HUES64 (cell line): ENCODE measurements around the gene FOXJ3.
"Not testable (repeated sequence)": the region's sequence is repeated elsewhere in the genome, so short reads cannot be mapped to it uniquely, and the experiment has no call there.

Experiments
- H3K27ac ChIP-seq: 2 replicates; pipeline ENCODE4 v1.7.0; 2013; ENCODE audit warnings: low read depth, low read length, inconsistent platforms
- H3K27me3 ChIP-seq: 2 replicates; pipeline ENCODE4 v1.6.1; 2013; ENCODE audit warnings: mild to moderate bottlenecking, low read length; ENCODE audit not compliant: insufficient read depth
- H3K36me3 ChIP-seq: 2 replicates; pipeline ENCODE4 v1.6.1; 2013; ENCODE audit warnings: mild to moderate bottlenecking, low read length; ENCODE audit not compliant: insufficient read depth
- H3K4me1 ChIP-seq: 2 replicates; pipeline ENCODE4 v1.6.1; 2013; ENCODE audit warnings: mild to moderate bottlenecking, low read length, moderate library complexity; ENCODE audit not compliant: insufficient read depth
- H3K4me3 ChIP-seq: 2 replicates; pipeline ENCODE4 v1.5.1; 2013; ENCODE audit warnings: mild to moderate bottlenecking, low read length, moderate library complexity
- H3K9ac ChIP-seq: 2 replicates; pipeline ENCODE4 v1.6.1; 2013; ENCODE audit warnings: mild to moderate bottlenecking, low read depth, low read length
- H3K9me3 ChIP-seq: 2 replicates; pipeline ENCODE4 v1.6.1; 2013; ENCODE audit warnings: low read depth, low read length; ENCODE audit not compliant: insufficient read depth
- WGBS: fragments of 150-250, 120-280 bp; methylation state at CpG from one replicate; pipeline ENCODE4 v1.1.7; 2013; ENCODE audit warnings: missing lambda C conversion rate; 5-methylcytosine and 5-hydroxymethylcytosine counted together

The FOXJ3 gene

DNA sequence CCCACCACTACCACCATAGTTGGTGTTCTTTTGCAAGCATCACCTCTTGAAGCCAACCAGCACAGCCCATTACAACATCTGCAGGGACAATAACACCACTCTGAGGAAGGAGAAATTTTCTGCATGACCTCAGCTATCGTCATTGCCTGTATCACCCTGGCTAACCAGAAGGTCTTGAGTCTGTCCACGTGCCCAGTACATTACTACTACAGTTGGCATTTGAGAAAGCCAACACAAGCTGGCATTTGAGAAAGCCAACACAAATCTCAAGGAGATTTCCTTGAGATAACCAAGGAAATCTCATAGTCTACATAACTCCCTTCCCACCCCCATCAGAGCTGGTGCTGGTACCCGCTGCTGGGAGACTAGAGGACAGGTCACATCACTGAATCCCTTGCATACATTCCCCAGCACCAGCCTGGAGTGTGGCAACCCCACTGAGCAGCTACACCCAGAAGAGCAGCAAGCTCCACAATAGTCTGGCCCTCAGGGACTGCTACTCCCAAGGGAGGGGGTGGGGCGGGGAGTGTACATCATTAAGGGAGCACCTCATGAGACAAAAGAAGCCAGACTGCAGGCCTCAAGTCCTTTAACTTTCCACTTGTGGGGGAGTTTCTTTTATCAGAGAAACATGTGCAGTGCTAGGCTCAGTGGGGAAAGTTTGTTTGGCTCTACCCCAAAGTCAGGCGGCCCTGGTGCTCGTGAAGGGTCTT, 124.5 kb downstream of the FOXJ3 start:
- no peak overlapping the region for H3K9ac ChIP-seq
- H3K27me3 ChIP-seq = no peaks in the 10 kb centered on the region
- H3K9me3 ChIP-seq = no peaks in the 10 kb centered on the region
- 97% methylated on average over 6 of the region's 6 CpGs for WGBS
- no peak overlapping the region for H3K4me3 ChIP-seq
- peaks cover 5% of the 10 kb centered on the region; the same call in 1 of the 2 replicates for H3K36me3 ChIP-seq
- H3K27ac ChIP-seq = no peak overlapping the region
- peaks cover 13% of the 10 kb centered on the region; the same call in 1 of the 2 replicates for H3K4me1 ChIP-seq

DNA sequence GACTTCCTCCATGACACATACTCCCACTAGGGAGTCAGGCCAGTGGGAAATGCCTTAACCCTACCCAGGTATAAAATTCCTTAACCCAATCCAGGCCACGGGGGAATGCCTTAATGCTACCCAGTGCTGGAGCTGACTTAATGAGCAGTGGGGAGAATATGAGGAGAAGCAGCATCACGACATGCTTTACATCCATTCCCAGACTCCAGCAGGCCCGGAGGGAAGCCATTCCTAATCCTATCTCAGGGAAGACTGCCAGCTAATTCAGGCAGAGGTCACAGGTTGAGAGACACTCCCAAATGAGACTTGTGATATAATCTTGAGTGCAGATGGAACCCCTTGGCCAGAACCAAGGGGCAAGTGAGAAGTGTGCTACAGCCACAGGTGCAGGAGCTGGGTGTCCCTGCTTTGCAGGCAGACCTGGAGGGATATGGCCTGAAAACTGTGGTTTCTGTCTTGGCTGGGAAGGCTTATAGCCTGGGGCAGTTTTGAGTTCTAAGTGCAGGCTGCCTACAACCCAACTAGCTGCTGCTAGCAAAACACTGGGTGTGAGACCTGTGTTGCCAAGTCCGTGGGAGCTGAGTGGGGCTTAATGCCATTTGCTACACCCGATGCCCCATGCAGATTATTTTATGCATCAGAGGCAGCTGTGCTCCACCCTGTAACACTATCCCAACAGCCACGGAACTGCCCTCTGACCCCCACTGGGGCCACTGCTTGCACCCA, 125.3 kb downstream of the FOXJ3 start:
- Histone ChIP-seq H3K9me3 (no peaks in the 10 kb centered on the region), H3K36me3 (peaks cover 12% of the 10 kb centered on the region; the same call in 1 of the 2 replicates), H3K27me3 (no peaks in the 10 kb centered on the region), H3K9ac (no peak overlapping the region), H3K4me1 (peaks cover 13% of the 10 kb centered on the region; the same call in 1 of the 2 replicates), H3K4me3 (no peak overlapping the region), H3K27ac (no peak overlapping the region)
- WGBS = 89% methylated on average over 6 of the region's 6 CpGs

DNA sequence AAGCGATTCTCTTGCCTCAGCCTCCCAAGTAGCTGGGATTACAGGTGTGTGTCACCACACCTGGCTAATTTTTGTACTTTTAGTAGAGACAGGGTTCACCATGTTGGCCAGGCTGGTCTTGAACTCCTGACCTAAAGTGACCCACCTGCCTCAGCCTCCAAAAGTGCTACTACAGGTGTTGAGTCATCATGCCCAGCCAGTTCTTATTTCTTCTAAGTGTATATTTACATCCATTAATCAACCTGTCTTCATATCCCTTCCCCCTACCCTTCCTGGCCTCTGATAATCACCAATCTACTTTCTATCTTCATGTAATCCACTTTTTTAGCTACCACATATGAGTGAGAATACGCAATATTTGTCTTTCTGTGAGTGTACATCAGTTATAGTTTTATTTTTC, 128.1 kb downstream of the FOXJ3 start:
- not testable (repeated sequence) for H3K9me3 ChIP-seq, H3K4me1 ChIP-seq, H3K27ac ChIP-seq, H3K9ac ChIP-seq, H3K4me3 ChIP-seq, H3K27me3 ChIP-seq
- H3K36me3 ChIP-seq = peaks cover 19% of the 10 kb centered on the region
- 100% methylated on average over 2 of the region's 2 CpGs for WGBS

DNA sequence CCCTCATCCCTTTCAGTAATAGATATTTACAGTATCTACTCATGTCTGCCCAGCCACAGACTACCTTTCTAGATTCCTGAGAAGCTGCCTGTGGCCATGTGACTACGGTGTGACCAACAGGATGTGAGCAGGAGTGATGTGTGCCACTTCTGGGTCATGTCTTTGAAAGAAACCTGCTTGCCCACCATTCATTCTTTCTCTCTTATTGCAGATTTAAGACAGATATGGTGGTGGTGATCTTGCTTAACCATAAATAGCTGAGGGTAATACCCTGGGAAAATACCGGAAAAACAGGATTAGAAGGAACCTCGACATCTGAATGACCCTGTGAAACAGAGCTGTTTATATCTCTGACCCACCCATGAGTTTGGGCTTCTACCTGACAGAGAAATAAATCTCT, 128.9 kb downstream of the FOXJ3 start:
- H3K36me3 ChIP-seq = peaks cover 19% of the 10 kb centered on the region
- 96% methylated on average over 3 of the region's 3 CpGs for WGBS
- no peak overlapping the region for H3K27ac ChIP-seq
- no peak overlapping the region for H3K9ac ChIP-seq
- no peaks in the 10 kb centered on the region for H3K4me1 ChIP-seq
- no peaks in the 10 kb centered on the region for H3K27me3 ChIP-seq
- H3K9me3 ChIP-seq = no peaks in the 10 kb centered on the region
- H3K4me3 ChIP-seq = no peak overlapping the region

DNA sequence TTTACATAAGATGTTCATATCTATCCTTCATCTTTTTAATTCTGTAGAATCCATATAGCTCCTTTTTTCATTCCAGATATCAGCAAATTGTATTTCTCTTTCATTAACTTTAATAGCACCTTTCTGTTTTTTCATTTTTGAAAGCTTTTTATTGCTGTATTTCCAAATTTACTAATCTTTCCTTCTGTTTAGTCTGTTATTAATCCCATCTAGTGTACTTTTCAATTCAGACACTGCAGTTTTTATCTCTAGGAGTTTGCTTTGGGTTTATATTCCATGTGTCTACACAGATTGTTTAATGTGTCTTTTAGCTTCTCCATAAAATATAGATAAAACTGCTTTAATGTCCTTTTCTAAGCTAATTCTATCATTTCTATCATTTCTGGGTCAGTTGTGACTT, 133.0 kb downstream of the FOXJ3 start:
- H3K27me3 ChIP-seq = no peaks in the 10 kb centered on the region
- H3K9ac ChIP-seq = no peak overlapping the region
- H3K36me3 ChIP-seq = peaks cover 46% of the 10 kb centered on the region
- H3K9me3 ChIP-seq = no peaks in the 10 kb centered on the region
- no peak overlapping the region for H3K27ac ChIP-seq
- no peak overlapping the region for H3K4me3 ChIP-seq
- H3K4me1 ChIP-seq = no peaks in the 10 kb centered on the region

DNA sequence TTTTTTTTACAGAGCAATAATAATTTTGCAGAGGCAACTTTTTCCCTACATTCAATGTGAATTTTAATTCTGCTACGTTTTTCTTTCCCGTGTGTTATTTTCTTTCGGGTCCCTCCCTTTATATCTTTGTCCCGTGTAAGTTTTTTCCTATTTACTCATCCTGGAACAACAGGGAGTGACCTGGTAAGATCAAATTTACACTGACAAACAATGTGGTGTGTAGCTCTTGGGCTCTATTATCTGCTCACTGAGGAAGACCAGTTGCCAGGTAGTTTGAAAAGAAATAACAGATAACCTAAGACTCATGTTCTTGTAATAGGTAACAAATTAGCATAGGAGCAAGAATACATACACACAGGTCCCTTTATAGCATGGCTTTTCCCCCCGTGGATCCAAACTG, 136.8 kb downstream of the FOXJ3 start:
- H3K4me1 ChIP-seq = no peaks in the 10 kb centered on the region
- H3K36me3 ChIP-seq = peaks cover 71% of the 10 kb centered on the region
- H3K9ac ChIP-seq = no peak overlapping the region
- no peak overlapping the region for H3K4me3 ChIP-seq
- H3K9me3 ChIP-seq = no peaks in the 10 kb centered on the region
- WGBS = 96% methylated on average over 5 of the region's 5 CpGs
- H3K27ac ChIP-seq = no peak overlapping the region
- H3K27me3 ChIP-seq = no peaks in the 10 kb centered on the region

DNA sequence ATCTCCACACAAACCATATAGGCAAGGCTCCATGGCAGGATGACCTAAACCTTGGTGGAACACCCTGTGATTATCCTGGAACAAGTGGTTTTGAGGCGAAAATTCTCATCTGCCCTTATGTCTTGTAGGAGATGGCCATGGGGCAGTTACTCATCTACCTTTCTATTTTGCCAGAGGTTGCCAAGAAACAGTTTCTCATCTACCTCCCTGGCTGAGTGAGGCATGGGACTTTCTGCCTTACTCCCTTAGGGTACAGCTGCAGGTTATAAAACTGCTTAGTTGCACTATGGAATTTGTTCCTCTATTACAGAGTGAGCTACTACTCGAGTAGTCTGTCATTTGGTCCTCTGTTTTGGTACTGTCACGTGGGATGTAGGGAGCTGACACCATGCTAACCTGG, 139.2 kb downstream of the FOXJ3 start:
- peaks cover 75% of the 10 kb centered on the region for H3K36me3 ChIP-seq
- no peaks in the 10 kb centered on the region for H3K9me3 ChIP-seq
- no peak overlapping the region for H3K27ac ChIP-seq
- WGBS = 92% methylated on average over 3 of the region's 3 CpGs
- no peak overlapping the region for H3K9ac ChIP-seq
- H3K27me3 ChIP-seq = no peaks in the 10 kb centered on the region
- no peaks in the 10 kb centered on the region for H3K4me1 ChIP-seq
- no peak overlapping the region for H3K4me3 ChIP-seq

DNA sequence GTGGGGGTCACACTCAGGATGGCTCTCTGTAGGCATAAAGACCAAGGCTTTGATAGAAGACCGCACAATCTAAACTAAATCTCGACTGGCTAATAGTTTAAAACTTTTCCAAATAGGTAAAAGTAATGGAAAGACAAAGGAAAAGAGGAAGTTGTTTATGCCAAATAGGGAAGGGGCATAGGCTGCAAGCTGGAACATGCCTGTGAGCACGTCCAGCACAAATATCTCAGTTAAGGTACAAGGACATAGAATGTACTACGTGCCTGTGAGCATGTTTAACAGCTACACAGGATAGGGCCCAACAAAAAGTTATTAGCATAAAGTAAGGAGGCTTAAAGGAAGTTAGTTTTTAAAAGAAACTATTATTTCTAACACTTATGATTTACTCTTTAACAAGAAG, 142.9 kb downstream of the FOXJ3 start:
- no peaks in the 10 kb centered on the region for H3K4me1 ChIP-seq
- H3K9ac ChIP-seq = no peak overlapping the region
- no peaks in the 10 kb centered on the region for H3K9me3 ChIP-seq
- WGBS = 93% methylated on average over 4 of the region's 4 CpGs
- no peak overlapping the region for H3K4me3 ChIP-seq
- peaks cover 87% of the 10 kb centered on the region for H3K36me3 ChIP-seq
- no peak overlapping the region for H3K27ac ChIP-seq
- no peaks in the 10 kb centered on the region for H3K27me3 ChIP-seq

DNA sequence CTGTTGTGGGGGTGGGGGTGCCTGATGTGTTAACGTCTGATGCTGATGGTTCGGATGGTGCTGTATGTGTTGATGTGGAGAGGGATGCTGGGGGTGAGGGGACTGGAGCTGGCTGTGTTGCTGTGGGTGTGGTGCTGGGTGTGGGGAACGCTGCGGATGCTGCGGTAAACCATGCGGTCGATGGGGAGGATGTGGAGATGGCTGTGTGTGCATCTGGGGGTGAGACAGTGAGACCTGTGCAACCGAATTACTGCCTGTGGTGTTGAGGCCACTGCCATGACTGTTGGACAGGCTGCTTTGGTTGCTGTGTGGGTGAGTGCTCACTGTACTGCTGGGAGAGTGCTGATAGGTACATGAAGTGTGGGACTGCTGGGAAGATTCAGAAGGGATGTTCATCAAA, 143.7 kb downstream of the FOXJ3 start:
- Histone ChIP-seq H3K27me3 (no peaks in the 10 kb centered on the region), H3K9me3 (no peaks in the 10 kb centered on the region), H3K4me1 (no peaks in the 10 kb centered on the region), H3K27ac (no peak overlapping the region), H3K4me3 (no peak overlapping the region), H3K9ac (no peak overlapping the region), H3K36me3 (peaks cover 85% of the 10 kb centered on the region)
- 95% methylated on average over 8 of the region's 8 CpGs for whole genome bisulfite sequencing

DNA sequence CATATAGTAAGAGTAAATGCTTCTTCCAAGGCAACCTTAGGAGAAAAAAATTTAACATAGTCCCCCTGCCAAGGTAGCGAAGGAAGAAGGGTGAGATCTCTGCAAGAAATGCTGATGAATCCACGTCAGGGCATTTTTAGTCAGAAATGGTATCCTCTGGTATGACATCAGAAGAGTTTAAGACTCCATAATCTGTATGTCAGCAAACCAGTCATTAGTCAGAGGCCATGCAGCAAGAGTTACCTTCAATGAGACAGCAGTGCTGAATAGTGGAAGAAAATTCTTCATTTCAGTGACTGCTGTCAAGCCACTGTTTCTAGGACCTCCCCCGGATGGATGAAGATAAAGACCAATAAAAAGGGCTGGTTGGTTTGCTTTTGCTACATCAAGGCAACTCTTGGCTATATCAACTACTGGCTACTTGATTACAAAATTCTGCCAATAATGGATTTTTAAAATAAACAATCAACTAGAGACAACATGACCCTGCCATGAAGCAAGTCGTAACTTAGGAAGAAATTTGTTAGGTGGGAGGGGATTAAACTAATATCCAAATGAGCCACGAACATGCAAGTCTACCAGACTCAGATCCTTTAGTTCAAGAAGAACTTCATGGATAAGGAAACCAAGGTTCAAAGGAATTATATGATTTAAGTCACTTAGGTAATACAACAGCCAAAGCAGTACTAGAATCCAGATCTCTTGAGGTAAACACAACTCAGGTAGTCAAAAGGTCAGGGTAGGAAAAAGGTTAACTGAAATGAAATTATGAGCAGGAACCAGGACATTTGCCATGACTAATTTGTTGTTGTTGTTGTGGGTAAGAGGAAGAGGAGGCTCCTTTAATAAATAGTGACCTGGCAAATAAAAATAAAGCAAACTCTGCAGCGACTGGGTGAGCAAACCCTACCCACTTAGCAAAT, 144.8 kb downstream of the FOXJ3 start:
- WGBS = 95% methylated on average over 6 of the region's 6 CpGs
- peaks cover 86% of the 10 kb centered on the region for H3K36me3 ChIP-seq

DNA sequence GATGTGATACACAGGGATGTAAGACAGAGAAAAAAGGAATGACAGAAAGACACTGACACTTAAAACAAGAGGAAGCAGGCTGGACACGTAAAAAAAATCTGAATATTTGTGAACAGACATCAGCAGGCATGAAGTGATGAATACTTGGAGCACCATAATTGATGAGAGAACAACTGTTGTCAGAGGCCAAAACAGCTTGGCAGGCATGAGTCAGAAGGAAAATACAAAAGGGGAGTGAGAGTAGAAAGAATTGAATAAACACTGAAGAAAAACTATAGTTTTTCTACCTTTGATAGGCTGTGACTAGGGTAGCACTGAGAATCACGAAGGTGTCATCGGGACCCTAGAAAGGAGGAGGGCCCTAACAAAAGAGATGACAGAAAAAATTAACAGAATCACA, 148.9 kb downstream of the FOXJ3 start:
- H3K9me3 ChIP-seq = no peaks in the 10 kb centered on the region
- no peaks in the 10 kb centered on the region for H3K4me1 ChIP-seq
- 92% methylated on average over 3 of the region's 3 CpGs for WGBS
- no peak overlapping the region for H3K9ac ChIP-seq
- no peak overlapping the region for H3K27ac ChIP-seq
- no peaks in the 10 kb centered on the region for H3K27me3 ChIP-seq
- peaks cover 68% of the 10 kb centered on the region for H3K36me3 ChIP-seq
- no peak overlapping the region for H3K4me3 ChIP-seq

More for the DNA sequence above, 144.8 kb downstream of the FOXJ3 start:
- Histone ChIP-seq H3K4me3 (no peak overlapping the region), H3K27me3 (no peaks in the 10 kb centered on the region), H3K9ac (no peak overlapping the region), H3K9me3 (no peaks in the 10 kb centered on the region), H3K4me1 (no peaks in the 10 kb centered on the region), H3K27ac (no peak overlapping the region)
